HEK293 (cell line): ENCODE measurements around the gene AP1S2.

ENCODE experiments used
- CTCF ChIA-PET: fragments of 350-600 bp; formaldehyde crosslinking; extraction: SDS; loops from one replicate; lab custom pipeline; 2021; ENCODE audit warnings: antibody characterized with exemption; lab: Yijun Ruan, JAX
- POLR2A ChIA-PET: fragments of 300-600 bp; formaldehyde crosslinking; extraction: SDS; loops from one replicate; lab custom pipeline; 2020; ENCODE audit warnings: antibody characterized with exemption, inconsistent platforms; lab: Yijun Ruan, JAX
- H3K27ac ChIP-seq: fragments of 200-500 bp; sonication (Bioruptor generic); 2 replicates; pipeline ENCODE4 v1.5.1; 2014; ENCODE audit warnings: low read depth, low read length, control low read depth, inconsistent platforms; ENCODE audit errors: extremely low read depth
- H3K36me3 ChIP-seq, 2 experiments: fragments of 200-500 bp in 1 of 2; sonication (Bioruptor generic) in 1 of 2; 1 replicate in 1 of 2; 2 replicates in 1 of 2; pipeline ENCODE4 v1.5.1; 2014 to 2017; ENCODE audit warnings: inconsistent platforms in 2 of 2, low read length in 2 of 2; ENCODE audit not compliant: control insufficient read depth in 2 of 2, insufficient read depth in 1 of 2
- H3K4me1 ChIP-seq: fragments of 200-500 bp; sonication (Bioruptor generic); 2 replicates; pipeline ENCODE4 v1.5.1; 2014; ENCODE audit warnings: mild to moderate bottlenecking, low read length, inconsistent platforms; ENCODE audit not compliant: control insufficient read depth, insufficient read depth
- H3K4me3 ChIP-seq: 2 replicates; pipeline ENCODE4 v1.5.1; 2011; ENCODE audit warnings: low read depth, mild to moderate bottlenecking, control low read depth, low read length, moderate library complexity
- H3K9me3 ChIP-seq: fragments of 200-500 bp; sonication (Bioruptor generic); 2 replicates; pipeline ENCODE4 v1.5.1; 2014; ENCODE audit warnings: low read depth, low read length, inconsistent platforms; ENCODE audit not compliant: control insufficient read depth, insufficient read depth
- ELK4 ChIP-seq: IDR thresholded peaks from 2 replicates; pipeline ENCODE4 v1.6.1; 2011; ENCODE audit warnings: mild to moderate bottlenecking, low read depth, low read length, borderline replicate concordance
- FEZF1 ChIP-seq: fragments of 450-650 bp; formaldehyde crosslinking; IDR thresholded peaks from 2 replicates; pipeline ENCODE4 v1.5.1; 2016; ENCODE audit warnings: missing biosample characterization, missing genetic modification characterization
- KLF16 ChIP-seq: fragments of 450-650 bp; formaldehyde crosslinking; IDR thresholded peaks from 2 replicates; pipeline ENCODE4 v1.5.1; 2017; ENCODE audit warnings: missing biosample characterization, missing genetic modification characterization
- TRIM28 ChIP-seq: IDR thresholded peaks from 2 replicates; pipeline ENCODE4 v1.6.1; 2011; ENCODE audit warnings: low read length, control low read depth, borderline replicate concordance
- ZBTB10 ChIP-seq: fragments of 450-650 bp; formaldehyde crosslinking; IDR thresholded peaks from 2 replicates; pipeline ENCODE4 v1.5.1; 2016; ENCODE audit warnings: missing biosample characterization, missing genetic modification characterization
- ZBTB6 ChIP-seq: fragments of 450-650 bp; formaldehyde crosslinking; IDR thresholded peaks from 2 replicates; pipeline ENCODE4 v1.5.1; 2017; ENCODE audit warnings: missing biosample characterization, missing genetic modification characterization
- ZBTB7A ChIP-seq: fragments of 450-650 bp; formaldehyde crosslinking; IDR thresholded peaks from 2 replicates; pipeline ENCODE4 v1.5.1; 2016; ENCODE audit warnings: low read depth, missing biosample characterization, missing genetic modification characterization
- ZFP41 ChIP-seq: fragments of 450-650 bp; formaldehyde crosslinking; IDR thresholded peaks from 2 replicates; pipeline ENCODE4 v1.5.1; 2016; ENCODE audit warnings: missing biosample characterization, missing genetic modification characterization, borderline replicate concordance
- ZNF121 ChIP-seq: fragments of 450-650 bp; formaldehyde crosslinking; IDR thresholded peaks from 2 replicates; pipeline ENCODE4 v1.5.1; 2016; ENCODE audit warnings: missing biosample characterization, missing genetic modification characterization
- ZNF146 ChIP-seq: fragments of 450-650 bp; formaldehyde crosslinking; IDR thresholded peaks from 2 replicates; pipeline ENCODE4 v1.5.1; 2016; ENCODE audit warnings: missing biosample characterization, missing genetic modification characterization
- ZNF202 ChIP-seq: fragments of 450-650 bp; formaldehyde crosslinking; IDR thresholded peaks from 2 replicates; pipeline ENCODE4 v1.5.1; 2016; ENCODE audit warnings: missing biosample characterization, missing genetic modification characterization, borderline replicate concordance
- ZNF248 ChIP-seq: fragments of 450-650 bp; formaldehyde crosslinking; IDR thresholded peaks from 2 replicates; pipeline ENCODE4 v1.5.1; 2017; ENCODE audit warnings: missing biosample characterization, missing genetic modification characterization
- ZNF302 ChIP-seq: fragments of 450-650 bp; formaldehyde crosslinking; IDR thresholded peaks from 2 replicates; pipeline ENCODE4 v1.5.1; 2016; ENCODE audit warnings: missing biosample characterization, missing genetic modification characterization, low read depth
- ZNF37A ChIP-seq: fragments of 450-650 bp; IDR thresholded peaks from 2 replicates; pipeline ENCODE4 v1.5.1; 2018; ENCODE audit warnings: missing biosample characterization, missing genetic modification characterization
- ZNF404 ChIP-seq: fragments of 450-650 bp; formaldehyde crosslinking; IDR thresholded peaks from 2 replicates; pipeline ENCODE4 v1.5.1; 2017; ENCODE audit warnings: missing biosample characterization, missing genetic modification characterization
- ZNF473 ChIP-seq: fragments of 450-650 bp; formaldehyde crosslinking; IDR thresholded peaks from 2 replicates; pipeline ENCODE4 v1.5.1; 2017; ENCODE audit warnings: missing biosample characterization, missing genetic modification characterization
- ZNF513 ChIP-seq: fragments of 450-650 bp; IDR thresholded peaks from 2 replicates; pipeline ENCODE4 v1.5.1; 2018; ENCODE audit warnings: missing biosample characterization, missing genetic modification characterization
- ZNF514 ChIP-seq: fragments of 450-650 bp; formaldehyde crosslinking; IDR thresholded peaks from 2 replicates; pipeline ENCODE4 v1.5.1; 2016; ENCODE audit warnings: missing biosample characterization, missing genetic modification characterization
- ZNF571 ChIP-seq: fragments of 450-650 bp; formaldehyde crosslinking; IDR thresholded peaks from 2 replicates; pipeline ENCODE4 v1.5.0; 2017; ENCODE audit warnings: missing biosample characterization, missing genetic modification characterization
- ZNF621 ChIP-seq: fragments of 450-650 bp; formaldehyde crosslinking; IDR thresholded peaks from 2 replicates; pipeline ENCODE4 v1.5.1; 2017; ENCODE audit warnings: missing biosample characterization, missing genetic modification characterization
- ZNF623 ChIP-seq: fragments of 450-650 bp; formaldehyde crosslinking; IDR thresholded peaks from 2 replicates; pipeline ENCODE4 v1.5.1; 2016; ENCODE audit warnings: missing biosample characterization, missing genetic modification characterization
- ZNF624 ChIP-seq: fragments of 450-650 bp; formaldehyde crosslinking; IDR thresholded peaks from 2 replicates; pipeline ENCODE4 v1.5.1; 2017; ENCODE audit warnings: missing biosample characterization, missing genetic modification characterization
- ZNF626 ChIP-seq: fragments of 450-650 bp; sonication (Bioruptor Pico); formaldehyde crosslinking; IDR thresholded peaks from 2 replicates; pipeline ENCODE4 v1.5.1; 2018; ENCODE audit warnings: missing biosample characterization, missing genetic modification characterization, inconsistent platforms
- ZNF677 ChIP-seq: fragments of 450-650 bp; IDR thresholded peaks from 2 replicates; pipeline ENCODE4 v1.5.0; 2018; ENCODE audit warnings: missing biosample characterization, mild to moderate bottlenecking, missing genetic modification characterization, moderate library complexity
- ZNF792 ChIP-seq: fragments of 450-650 bp; formaldehyde crosslinking; IDR thresholded peaks from 2 replicates; pipeline ENCODE4 v1.5.1; 2016; ENCODE audit warnings: missing biosample characterization, missing genetic modification characterization
- TF ChIP-seq, protein P1 (sequence below): fragments of 450-650 bp; formaldehyde crosslinking; IDR thresholded peaks from 2 replicates; pipeline ENCODE4 v1.5.1; 2016; ENCODE audit warnings: missing biosample characterization, missing genetic modification characterization
- TF ChIP-seq, protein P2 (sequence below): fragments of 450-650 bp; formaldehyde crosslinking; IDR thresholded peaks from 2 replicates; pipeline ENCODE4 v1.5.1; 2016; ENCODE audit warnings: missing biosample characterization, missing genetic modification characterization, borderline replicate concordance

AP1S2 gene

DNA sequence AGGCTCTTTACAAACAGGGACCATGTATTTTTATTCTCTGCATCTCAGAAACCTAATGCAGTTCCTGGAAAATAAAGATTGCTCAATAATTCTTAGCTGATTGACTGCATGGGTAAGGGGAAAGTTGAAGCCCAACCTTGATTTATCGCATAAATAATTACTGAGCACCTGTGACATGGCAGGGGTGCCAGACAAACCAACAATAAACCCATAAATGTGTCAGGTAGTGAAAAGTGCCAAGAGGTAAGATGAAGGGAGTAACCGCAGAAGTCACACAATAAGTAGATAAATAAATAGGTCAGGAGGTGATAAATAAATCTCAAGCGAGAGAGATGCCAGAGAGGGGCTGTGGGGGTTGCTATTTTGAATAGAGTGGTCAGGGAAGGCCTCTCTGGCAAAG, 20.1 kb upstream of the AP1S2 start (continued):
- TF ChIP-seq ZBTB6 (tag by site-specific recombination) (no peak), ZNF302 (tag by site-specific recombination) (no peak), FEZF1 (peak; percentile 51; the same call in 1 of the 2 replicates), ZNF146 (tag by site-specific recombination) (no peak), ZNF473 (no peak), ZNF621 (tag by site-specific recombination) (no peak), ELK4 (no peak), ZNF623 (tag by site-specific recombination) (no peak), ZNF571 (tag by site-specific recombination) (no peak), ZNF677 (no peak), KLF16 (tag by site-specific recombination) (no peak), ZNF626 (tag by site-specific recombination) (no peak), ZNF624 (tag by site-specific recombination) (no peak), ZBTB10 (tag by site-specific recombination) (no peak), ZNF202 (no peak), ZNF404 (tag by site-specific recombination) (no peak), TRIM28 (no peak), ZNF248 (tag by site-specific recombination) (no peak)
- TF ChIP-seq, all 188 proteins: peak for 8

GRCh38 chrX:15873566-15873965, 19.0 kb upstream of the AP1S2 start:
- H3K9me3 ChIP-seq, result no peaks in the 10 kb centered on the region
- no peak for TF ChIP-seq ZNF37A (tag by site-specific recombination)
- TF ChIP-seq ZNF513 (tag by site-specific recombination), result no peak
- no peak for TF ChIP-seq ZNF121
- no peak for TF ChIP-seq ZNF792 (tag by site-specific recombination)
- no peak for TF ChIP-seq ZNF514 (tag by site-specific recombination)
- TF ChIP-seq, protein P1, sequence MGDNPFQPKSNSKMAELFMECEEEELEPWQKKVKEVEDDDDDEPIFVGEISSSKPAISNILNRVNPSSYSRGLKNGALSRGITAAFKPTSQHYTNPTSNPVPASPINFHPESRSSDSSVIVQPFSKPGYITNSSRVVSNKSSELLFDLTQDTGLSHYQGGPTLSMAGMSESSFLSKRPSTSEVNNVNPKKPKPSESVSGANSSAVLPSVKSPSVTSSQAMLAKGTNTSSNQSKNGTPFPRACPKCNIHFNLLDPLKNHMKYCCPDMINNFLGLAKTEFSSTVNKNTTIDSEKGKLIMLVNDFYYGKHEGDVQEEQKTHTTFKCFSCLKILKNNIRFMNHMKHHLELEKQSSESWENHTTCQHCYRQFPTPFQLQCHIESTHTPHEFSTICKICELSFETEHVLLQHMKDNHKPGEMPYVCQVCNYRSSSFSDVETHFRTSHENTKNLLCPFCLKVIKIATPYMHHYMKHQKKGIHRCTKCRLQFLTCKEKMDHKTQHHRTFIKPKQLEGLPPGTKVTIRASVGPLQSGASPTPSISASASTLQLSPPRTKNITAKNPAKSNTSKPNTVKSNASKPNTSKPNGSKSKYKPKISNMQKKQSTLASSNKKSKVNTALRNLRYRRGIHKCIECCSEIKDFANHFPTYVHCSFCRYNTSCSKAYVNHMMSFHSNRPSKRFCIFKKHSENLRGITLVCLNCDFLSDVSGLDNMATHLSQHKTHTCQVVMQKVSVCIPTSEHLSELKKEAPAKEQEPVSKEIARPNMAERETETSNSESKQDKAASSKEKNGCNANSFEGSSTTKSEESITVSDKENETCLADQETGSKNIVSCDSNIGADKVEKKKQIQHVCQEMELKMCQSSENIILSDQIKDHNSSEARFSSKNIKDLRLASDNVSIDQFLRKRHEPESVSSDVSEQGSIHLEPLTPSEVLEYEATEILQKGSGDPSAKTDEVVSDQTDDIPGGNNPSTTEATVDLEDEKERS, result no peak
- TF ChIP-seq ZNF146 (tag by site-specific recombination), result no peak
- no peak for TF ChIP-seq FEZF1
- TF ChIP-seq, protein P2, sequence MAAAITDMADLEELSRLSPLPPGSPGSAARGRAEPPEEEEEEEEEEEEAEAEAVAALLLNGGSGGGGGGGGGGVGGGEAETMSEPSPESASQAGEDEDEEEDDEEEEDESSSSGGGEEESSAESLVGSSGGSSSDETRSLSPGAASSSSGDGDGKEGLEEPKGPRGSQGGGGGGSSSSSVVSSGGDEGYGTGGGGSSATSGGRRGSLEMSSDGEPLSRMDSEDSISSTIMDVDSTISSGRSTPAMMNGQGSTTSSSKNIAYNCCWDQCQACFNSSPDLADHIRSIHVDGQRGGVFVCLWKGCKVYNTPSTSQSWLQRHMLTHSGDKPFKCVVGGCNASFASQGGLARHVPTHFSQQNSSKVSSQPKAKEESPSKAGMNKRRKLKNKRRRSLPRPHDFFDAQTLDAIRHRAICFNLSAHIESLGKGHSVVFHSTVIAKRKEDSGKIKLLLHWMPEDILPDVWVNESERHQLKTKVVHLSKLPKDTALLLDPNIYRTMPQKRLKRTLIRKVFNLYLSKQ (tag by site-specific recombination), result no peak
- no peak for TF ChIP-seq ZBTB7A (tag by site-specific recombination)
- no peak for TF ChIP-seq ZFP41 (tag by site-specific recombination)
- TF ChIP-seq, all 188 proteins: peak for 0
- CTCF ChIA-PET, result no interaction called here

More at GRCh38 chrX:15873566-15873965, 19.0 kb upstream of the AP1S2 start:
- POLR2A ChIA-PET, result no interaction called here
- 0 out of 2 replicates have a peak, but pooled peaks cover 6% of the 10 kb centered on the region for H3K4me1 ChIP-seq
- no peak overlapping the region for H3K4me3 ChIP-seq
- H3K36me3 ChIP-seq, result no peaks in the 10 kb centered on the region
- H3K27ac ChIP-seq, result no peak overlapping the region
